ENCODE results near the gene KIRREL1.
"Not testable (repeated sequence)": the region's sequence is repeated elsewhere in the genome, so short reads cannot be mapped to it uniquely, and the experiment has no call there.

The KIRREL1 gene

DNA sequence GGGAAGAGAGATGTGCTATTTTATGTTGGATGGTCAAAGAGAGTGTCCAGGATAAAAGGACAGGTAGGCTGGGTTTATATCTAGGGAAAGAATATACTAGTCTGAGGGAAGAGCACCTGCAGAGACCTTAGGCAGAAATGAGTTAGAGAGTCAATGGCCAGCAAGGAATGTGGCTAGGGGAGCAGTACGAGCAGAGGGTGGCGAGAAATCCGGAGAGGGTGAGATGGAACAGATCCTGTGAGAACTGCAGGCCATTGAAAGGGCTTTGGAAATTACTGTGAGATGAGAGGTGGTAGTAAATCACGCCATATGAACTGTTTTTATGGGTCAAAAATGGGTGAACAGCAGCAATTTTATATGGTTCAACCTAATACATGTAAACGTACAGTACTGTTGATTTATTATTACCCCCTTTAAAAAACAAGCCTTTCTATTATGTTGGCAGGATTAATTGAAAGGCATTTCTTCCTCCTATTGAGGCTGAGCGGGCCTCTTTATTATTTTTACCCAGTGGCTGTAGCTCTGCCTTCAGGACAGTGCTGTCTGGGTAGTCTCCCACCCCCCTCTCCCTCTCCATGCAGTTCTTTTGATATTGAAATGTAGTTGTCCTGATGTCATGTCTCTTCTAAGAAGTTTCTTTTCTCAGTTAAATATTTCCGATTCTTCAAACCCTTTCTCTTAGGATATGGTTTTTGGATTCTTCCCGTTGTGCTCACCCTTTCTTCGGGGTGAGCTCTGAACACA, 112.1 kb downstream of the KIRREL1 start:
- no peak for DNase-seq (ENCODE audit: low read depth in 2 of 2)

DNA sequence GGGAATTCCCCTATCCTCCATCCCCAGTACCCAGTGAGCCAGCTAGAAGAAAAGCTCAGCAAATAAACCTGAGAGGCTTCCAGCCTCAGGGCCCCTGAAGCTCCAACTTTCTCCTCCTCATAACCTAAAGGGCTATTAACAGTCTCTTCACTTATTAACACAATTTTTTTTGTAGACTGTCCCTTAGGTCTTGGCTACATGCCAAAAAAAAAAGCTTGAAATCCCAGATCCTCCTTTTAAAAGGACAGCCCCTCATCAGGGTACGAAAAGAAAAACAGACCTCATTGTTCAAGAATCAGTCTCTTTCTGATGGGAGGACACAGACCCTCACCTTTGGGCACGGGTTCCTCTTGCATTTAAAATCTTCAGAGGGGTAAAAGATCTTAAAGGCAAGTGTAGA, 114.5 kb downstream of the KIRREL1 start:
- DNase-seq (ENCODE audit: low read depth in 2 of 2), result no peak

DNA sequence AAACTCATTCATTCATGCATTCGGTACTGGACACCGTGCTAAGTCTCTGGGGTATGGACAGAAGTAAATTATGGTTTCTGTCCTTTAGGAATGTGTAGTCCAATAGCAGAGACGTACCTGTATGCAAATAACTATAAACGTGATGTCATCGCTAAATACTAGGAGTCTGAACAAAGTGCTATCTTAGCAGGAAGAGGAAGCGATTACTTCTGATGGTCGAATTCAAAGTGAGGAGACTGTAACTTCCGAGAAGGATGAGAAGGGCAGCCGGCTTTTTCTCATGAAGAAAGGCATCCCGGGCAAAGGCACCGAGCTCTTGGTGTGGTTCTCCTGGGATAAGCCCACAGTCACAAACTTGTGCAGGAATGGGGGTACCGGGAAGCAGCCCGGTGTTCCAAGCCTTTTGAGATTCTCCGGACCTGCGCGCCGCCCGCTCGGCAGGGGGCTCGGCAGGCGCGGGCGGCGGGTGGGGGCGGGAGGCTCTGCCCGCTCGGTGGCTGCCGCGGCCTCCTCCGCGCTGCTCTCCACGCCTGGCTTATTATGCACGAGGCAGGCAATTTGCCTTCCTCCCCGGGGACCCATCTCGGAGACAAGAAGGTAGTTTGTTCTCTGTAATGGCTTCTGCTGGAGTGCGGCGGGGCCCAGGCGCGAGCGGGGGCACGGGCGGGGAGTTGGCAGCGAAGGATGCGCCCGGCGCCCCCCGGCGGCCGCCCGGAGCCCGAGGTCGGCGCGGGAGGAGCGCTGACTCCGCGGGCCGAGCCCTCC, 119.7 kb downstream of the KIRREL1 start:
- DNase-seq (ENCODE audit: low read depth in 2 of 2), result peak in 1 of 2 experiments; percentile 24

DNA sequence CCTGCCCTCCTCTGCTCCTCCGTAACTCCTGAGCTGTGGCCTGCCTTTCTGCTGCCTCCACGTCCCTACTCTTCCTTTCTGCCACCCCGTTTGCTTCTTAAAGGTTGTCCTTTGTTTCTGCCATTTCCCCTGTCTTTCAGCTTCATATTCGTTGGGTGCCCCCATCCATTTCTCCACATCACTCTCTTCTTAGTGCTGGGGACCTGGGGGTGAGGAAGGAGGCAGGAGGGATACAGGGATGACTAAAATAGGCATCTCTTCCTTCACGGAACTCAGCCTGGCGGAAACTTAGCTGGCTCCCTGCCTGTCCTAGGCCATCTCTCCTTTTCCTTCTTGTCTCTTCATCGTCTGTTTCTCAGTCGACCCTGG, 120.3 kb downstream of the KIRREL1 start:
- DNase-seq (ENCODE audit: low read depth in 2 of 2), result no peak

DNA sequence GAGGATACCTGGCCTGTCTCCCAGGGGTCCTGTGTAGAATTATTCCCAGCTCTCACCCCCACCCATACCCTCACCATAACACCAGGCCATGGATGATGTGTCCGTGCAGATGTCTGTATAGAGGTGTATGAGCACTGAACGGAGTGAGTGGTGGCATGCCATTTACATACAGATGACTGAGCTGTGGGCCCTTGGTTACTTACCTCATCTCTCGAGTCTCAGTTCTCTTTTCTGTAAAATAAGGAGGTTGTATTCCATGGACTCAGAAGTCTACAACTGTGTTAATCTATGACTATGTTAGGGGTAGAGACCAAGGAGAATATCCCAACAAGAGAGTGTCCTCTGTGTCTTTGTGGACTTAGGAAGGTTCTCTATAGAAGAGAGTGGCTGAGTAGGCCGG, 121.7 kb downstream of the KIRREL1 start:
- no peak for DNase-seq (ENCODE audit: low read depth in 2 of 2)

DNA sequence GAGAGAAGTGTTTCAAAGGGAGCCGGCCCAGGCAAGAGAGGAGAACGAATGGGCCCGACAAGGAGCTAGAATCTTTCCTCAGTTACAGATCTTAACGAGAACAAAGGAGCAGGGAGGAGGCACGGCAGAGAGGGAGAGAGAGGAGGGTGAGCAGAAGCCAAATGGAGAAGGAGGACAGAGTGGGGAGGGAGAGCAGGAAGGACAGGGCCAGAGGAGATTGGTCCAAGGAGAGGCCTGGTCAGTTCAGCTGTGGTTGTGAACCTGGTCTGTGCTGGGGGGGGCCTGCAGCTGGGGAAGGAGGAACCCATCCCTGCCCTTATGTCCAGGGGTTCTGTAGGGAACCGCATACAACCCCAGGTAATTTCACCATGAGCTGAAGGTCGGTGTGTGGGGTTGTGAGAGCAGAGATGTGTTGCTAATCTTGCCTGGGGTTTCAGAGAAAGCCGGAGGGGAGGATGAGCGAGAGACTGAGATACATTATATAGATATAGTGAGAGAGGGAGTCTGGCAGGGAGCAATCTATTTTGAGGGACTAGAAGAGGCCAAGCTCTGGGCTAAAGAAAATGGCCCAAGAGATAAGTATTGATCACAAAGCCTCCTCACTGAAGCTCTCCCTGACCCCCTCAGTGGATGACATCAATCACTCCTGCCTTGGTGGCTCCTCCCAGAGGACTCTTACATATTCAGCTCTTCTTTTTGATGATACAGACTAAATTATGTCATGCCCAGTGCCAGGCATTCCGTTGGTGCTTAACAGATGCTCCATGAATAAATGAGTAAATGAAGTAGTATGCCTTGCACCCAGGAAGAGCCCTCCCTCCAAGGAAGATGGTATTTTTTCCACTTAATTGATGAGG, 123.1 kb downstream of the KIRREL1 start:
- no peak for DNase-seq (ENCODE audit: low read depth in 2 of 2)

DNA sequence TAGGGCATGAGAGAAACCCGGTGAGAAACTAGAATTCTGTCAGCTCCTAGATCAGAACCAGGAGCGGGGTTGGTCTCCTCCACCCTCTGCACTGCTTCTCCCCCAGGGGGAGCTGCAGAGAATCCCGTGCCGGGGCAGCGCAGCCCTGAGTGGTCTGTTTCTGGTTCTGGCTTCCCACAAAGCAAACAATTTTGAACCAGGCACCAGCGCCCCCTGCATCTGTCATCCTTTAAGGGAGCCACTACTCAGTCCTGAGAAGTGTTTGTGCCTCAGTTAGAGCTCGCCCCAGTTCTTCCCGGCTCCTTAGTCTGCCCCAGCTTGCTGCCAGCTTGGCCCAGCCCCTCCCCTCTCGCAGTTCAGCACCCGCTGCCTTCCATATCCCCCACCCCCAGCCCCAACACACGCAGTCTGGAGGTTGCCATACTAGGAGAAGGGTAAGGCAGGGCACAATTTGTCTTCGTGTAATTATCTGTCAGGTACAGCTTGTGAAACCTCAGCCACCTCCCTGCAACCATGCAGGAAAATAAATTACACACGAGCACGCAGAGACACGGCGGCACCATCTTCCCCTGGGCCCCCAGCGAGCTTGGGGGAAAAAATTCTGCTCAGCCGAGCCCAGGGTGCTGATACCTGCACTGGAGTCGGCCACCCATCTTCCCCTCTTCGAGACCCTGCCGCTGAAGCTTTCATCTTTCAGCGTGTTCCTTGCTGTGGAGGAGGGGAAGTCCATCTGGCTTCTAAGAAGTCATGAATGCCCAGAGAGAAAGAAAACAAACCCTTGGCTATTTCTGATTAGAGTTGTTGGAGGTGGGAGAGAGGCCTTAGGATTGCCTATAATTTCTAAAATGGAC, 124.6 kb downstream of the KIRREL1 start:
- peak; percentile 4 to 18 for DNase-seq (ENCODE audit: low read depth in 2 of 2)

DNA sequence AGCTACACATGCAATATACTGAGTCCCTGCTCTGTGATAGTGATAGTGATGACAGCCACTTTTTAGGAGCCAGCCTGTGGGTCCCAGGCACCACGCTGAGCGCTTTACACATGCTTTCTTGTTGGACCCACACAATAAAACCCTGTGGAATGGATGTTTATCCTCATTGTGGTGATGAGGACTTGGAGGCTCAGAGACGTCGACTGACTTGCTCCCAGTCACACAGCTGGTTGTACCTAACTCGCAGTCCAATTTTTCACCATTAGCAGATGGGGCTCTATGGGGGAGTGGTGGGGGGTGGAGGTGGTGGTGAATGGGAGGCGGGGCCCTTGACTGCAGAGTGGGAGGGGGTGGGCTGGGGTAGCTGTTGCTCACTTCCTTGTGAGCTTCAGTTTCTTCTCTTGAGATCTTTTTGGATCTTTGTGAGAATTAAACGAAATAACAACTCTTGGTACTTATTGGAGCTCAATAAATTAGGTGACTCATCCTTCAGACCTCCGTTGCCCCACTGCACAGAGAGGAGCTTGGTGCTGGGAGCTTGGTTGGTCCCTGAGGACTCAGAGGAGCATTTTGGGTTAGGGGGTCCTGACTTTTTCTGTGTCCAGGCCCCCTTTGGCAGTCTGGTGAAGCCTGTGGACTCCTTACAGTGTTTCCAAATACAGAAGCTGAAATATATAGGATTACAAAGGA, 125.4 kb downstream of the KIRREL1 start:
- no peak for DNase-seq (ENCODE audit: low read depth in 2 of 2)

DNA sequence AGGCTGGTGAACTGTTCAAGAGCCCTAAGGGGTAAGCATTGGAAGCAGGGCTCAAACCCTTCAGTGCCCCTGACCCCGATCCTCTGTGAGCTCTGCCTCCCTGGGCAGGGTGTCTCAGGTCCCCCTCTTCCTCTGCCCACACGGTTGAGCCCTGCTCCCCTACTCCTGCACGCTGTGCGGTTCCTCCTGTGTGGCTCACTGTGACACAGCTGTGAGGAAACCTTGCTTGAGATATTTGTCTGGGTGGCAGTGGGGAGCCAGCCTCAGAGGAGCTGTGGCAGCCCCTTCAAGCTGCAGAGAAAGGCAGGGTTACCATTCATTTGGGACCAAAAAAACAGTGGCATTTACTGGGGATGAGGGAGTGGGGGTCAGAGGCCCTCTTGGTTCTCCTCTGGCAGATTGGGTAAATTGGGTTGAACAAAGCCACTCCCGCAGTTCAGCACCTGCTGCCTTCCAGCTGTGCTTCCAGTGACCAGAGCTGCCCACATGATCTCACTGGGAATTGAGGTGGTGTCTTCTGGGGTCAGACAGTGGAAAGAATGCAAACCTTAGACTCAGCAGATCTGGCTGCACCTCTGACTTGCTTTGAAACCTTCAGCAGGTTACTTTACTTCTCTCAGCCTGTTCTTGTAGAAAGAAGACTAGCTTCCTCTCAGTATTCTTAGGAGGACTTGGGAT, 126.7 kb downstream of the KIRREL1 start:
- DNase-seq (ENCODE audit: low read depth in 2 of 2), result no peak

DNA sequence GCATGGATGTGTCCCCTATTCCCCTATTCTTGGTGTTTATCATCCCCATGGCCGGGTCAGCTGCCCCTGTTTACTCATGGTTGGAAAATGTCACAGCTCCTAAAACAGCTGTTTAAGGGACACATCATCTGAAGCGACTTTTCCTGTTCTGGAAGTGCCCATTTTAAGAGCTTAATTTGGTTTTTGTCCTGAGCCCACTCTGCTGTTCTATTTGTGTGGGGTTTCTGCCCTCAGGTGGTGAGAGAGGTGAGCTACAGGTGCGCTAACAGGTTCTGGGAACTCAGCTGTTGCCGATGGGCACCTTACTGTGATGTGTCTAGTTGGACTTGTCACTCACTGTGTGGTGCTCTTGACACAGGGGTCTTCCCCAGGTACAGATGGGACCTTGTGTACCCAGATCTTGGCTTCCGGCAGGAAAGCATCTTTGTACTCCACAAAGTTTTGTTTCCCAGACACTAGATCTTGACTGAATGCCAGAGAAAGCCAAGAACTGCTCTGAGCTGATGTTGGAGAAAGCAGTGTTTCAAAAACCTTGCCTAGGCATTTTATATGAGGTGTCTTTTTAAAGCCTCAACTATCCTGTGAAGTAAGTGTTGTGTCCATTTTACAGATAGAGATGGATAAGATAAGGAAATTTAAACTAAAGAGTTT, 128.3 kb downstream of the KIRREL1 start:
- DNase-seq (ENCODE audit: low read depth in 2 of 2), result no peak

DNA sequence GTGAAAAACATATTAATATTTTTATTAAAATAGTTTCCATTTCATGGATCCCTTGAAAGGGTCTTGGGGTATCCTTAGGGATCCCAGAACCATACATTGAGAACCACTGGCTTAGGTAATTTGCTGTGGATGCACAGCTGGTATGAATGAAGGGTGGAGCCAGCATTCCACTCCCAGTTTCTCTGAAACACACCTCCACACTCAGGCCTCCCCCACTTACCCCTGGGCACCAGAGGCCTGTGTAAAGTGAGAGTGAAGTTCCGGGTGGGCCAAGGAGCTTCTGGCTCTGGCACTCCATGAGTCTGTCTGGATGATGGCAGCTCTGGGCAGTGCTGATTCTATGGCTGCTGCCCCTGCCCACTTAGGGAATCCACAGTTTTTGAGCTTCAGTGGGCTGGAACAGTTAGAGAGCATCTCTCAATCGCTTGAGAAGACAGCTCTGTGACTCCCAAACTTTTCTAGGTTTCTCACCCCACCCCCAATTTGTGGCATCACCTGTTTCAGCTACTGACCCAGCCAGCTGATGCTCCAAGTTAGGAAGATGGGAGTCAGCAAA, 129.5 kb downstream of the KIRREL1 start:
- DNase-seq (ENCODE audit: low read depth in 2 of 2), result no peak

DNA sequence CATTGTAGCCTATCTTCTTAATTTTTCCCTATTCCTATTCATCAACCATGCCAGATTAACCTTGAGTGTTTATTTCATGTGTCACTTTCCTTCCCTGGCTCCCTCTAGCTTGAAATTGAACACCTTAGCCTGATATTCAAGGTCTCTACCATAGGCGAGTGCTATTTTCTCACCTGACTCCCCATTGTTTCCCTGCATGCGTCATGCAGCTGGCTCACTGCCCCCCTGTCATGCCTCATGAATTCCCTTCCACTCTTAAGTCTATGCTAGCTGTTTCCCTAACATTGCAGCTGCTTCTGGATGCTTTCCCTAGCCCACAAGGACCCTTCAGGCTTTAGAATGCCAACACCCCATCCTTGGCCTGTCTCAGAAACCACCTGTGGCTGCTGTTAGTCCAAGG, 130.6 kb downstream of the KIRREL1 start:
- no peak for DNase-seq (ENCODE audit: low read depth in 2 of 2)

DNA sequence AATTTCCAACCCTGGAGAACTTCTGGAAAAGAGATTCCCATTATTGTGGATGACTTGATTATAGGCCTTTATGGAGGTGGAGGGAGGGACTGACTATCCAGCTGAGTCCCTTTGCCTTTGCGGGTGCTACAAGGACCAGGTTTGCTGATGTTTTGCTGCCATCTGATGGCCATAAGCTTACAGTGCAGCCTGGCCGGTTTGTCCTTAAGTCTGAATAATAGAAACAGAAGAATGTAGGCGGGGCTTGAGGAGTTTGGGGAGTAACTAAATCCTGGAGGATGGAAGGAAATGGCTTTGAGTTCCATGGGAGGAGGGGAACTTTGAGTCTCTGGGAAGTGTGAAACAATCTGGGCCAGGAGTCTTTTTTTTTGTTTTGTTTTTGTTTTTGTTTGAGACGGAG, 131.6 kb downstream of the KIRREL1 start:
- peak; percentile 49 to 67 for DNase-seq (ENCODE audit: low read depth in 2 of 2)

DNA sequence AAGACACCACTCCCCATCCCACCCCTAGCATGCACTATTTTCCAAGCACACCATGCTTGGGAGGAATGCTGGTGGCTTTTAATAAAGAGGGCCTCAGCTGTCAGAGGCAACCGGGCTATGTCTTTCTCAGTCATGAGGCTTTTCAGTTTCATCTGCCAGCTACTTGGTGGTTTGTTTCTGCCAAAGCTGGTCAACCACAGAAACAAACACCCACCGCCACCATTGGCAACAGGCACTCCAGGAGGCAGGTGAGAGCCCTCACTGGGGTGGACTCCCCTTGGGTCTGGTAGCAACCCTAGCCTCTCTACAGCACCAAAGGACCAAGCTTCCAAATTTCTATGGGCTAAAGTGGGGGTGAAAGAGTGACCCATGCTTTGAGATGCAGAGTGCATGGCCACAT, 133.0 kb downstream of the KIRREL1 start:
- no peak for DNase-seq (ENCODE audit: low read depth in 2 of 2)

DNA sequence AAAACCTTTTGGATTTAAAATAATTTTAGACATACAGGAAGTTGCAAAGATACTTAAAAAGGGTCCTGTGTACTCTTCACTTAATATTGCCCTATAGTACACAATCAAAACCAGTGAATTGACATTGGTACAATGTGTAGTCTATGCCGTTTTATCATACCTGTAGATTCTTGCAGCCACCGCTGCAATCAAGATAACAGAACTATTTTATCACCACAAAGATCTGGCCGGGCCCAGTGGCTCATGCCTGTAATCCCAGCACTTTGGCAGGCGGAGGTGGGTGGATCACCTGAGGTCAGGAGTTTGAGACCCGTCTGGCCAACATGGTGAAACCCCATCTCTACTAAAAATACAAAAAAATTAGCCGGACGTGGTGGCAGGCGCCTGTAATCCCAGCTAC, 135.1 kb downstream of the KIRREL1 start:
- not testable (repeated sequence) for DNase-seq (ENCODE audit: low read depth in 2 of 2)

DNA sequence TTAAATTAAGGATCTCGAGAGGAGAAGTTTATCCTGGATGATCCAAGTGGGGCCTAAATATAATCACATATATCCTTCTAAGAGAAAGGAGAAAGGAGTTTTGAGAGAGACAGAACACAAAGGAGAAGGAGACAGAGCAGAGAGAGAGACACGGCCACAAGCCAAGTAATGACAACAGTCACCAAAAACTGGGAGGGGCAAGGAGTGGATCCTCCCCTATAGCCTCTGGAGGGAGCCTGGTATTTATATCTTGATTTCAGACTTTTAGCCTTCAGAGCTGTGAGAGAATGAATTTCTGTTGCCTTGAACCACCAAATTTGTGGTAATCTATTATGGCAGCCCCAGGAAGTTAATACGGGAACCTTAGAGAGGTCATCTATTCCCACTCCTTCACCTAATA, 137.8 kb downstream of the KIRREL1 start:
- DNase-seq (ENCODE audit: low read depth in 2 of 2), result no peak

DNA sequence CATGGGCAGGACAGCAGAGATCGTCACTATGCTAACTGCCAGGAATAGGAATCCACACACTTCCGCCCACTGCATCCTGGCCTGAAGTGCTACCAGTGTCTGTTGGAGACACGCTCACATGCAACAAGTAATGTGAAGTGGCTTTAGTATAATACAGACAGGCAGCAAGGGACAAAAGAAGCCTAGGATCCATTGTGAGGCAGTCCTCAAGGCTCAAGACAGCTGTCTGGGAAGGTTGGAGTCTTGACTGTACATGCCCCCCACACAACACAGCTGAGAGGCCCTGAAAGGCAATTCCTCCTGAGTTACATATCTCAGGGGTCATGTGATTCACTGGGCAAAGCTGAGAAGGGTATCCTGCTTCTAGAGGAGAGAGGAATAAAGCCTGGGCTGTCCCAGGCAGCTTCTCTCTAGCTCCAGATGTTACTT, 147.3 kb downstream of the KIRREL1 start:
- no peak for DNase-seq (ENCODE audit: low read depth in 2 of 2)

DNA sequence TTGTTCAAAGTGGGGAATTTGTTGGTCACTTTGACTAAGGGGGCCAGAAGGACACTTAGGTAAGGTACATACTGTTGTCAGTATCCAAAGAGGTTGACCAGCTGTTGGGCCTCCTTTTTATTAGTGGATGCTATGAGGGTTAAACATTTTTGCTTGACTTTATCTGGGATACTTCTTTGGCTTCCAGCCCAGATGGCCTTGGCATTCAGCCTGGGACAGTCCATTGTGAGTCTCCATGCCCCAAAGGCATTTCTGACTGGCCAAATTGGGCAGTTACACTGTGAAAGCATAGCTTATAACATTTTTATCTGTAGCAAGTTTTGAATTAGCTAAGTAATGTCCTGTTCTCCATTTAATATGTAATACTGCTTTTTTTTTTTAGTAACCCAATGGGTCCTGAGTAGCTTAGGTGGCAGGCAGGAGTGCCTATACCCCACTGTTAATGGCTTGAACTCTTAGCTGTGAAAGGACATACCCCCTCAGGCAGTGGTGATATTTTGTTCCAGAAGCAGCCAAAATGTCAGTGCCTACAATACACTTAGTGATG, 151.8 kb downstream of the KIRREL1 start:
- no peak for DNase-seq (ENCODE audit: low read depth in 2 of 2)

DNA sequence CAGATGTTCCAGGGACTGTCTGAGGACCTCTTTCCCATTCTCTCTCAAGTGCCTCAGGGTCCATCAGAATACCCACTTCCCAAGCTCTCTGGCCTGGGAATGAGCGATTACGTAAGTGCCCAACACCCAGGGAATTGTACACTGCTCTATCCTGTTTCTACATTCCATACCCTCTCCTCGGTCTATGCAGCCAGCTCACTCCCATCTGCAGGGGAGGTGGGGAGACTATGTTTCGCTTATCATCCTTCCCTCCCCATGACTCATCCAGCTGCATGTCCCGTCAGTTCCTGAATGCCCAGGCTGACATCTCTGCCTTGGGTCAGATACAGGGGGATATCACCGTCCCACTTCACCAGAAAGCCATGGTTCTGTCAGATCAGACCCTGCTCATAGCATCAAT, 152.7 kb downstream of the KIRREL1 start:
- DNase-seq (ENCODE audit: low read depth in 2 of 2), result no peak

Measured in stimulated activated CD4-positive, alpha-beta T cell treated with anti-CD3 and anti-CD28 coated beads, Interleukin-12 subunit alpha, Interleukin-12 subunit beta, amount 100 ng/mL, for 24 hours (primary cell).